Esophagus squamous epithelium (tissue), 4 donors: ENCODE data around the gene HS6ST2.

Source experiments
- CTCF ChIP-seq, 6 experiments: fragments of 450-650 bp in 4 of 6; fragments of 200-600 bp in 2 of 6; sonication (generic) in 2 of 6; IDR thresholded peaks; one replicate each; pipeline ENCODE4 v1.5.1; 2016 to 2019; ENCODE audit warnings: antibody characterized with exemption in 6 of 6, mild to moderate bottlenecking in 4 of 6, moderate library complexity in 4 of 6
- POLR2A ChIP-seq, 4 donors: fragments of 450-650 bp; IDR thresholded peaks; one replicate each; pipeline ENCODE4 v1.6.1; 2017; ENCODE audit warnings: antibody characterized with exemption in 4 of 4, mild to moderate bottlenecking in 4 of 4, moderate library complexity in 3 of 4

DNA sequence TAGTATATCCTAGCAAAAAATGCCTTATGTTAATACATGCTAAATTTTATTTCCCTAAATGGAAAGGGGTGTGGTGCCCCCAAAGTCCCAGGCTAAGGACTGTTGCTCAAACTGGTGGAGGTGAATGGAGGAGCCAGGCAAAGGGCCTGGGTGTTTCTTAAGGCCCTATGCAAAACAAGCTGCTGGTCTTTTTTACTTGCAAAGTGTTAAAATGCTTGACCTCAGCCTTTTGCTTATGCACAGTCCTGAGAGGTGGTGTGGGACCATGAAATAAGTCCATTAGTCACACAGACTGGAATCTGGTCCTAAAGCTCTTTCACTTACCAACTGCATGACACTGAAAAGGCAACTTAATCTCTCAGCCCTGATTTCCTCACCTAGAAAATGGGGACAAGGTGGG lies 246.1 kb downstream of the HS6ST2 start:
- TF ChIP-seq POLR2A (IDR thresholded peaks at IDR 0.05) (no peak), CTCF (IDR thresholded peaks at IDR 0.05) (no peak)
